OCI-LY1 (cell line): ENCODE data around the gene GLTPD2.

Experiments
- H2AFZ ChIP-seq: fragments of 200-600 bp; sonication (generic), shearing (Covaris generic); 2 replicates; pipeline ENCODE4 v1.6.0; 2014; ENCODE audit warnings: antibody characterized with exemption, mild to moderate bottlenecking, low read length
- H3F3A ChIP-seq: fragments of 200-600 bp; sonication (generic), shearing (Covaris generic); 2 replicates; pipeline ENCODE4 v1.6.0; 2014; ENCODE audit warnings: mild to moderate bottlenecking, antibody characterized with exemption, low read length, moderate library complexity; ENCODE audit not compliant: insufficient read depth
- H3K27ac ChIP-seq: fragments of 200-600 bp; sonication (generic); 2 replicates; pipeline ENCODE4 v1.5.1; 2014; ENCODE audit warnings: low read length, mixed run types, mild to moderate bottlenecking, low read depth; ENCODE audit not compliant: poor library complexity, severe bottlenecking
- H3K27me3 ChIP-seq: fragments of 200-600 bp; sonication (generic); 2 replicates; pipeline ENCODE4 v1.6.0; 2014; ENCODE audit warnings: antibody characterized with exemption, mild to moderate bottlenecking, low read length, moderate library complexity; ENCODE audit not compliant: insufficient read depth
- H3K36me3 ChIP-seq: fragments of 200-600 bp; sonication (generic); 2 replicates; pipeline ENCODE4 v1.6.1; 2014; ENCODE audit warnings: mild to moderate bottlenecking, antibody characterized with exemption, low read length, moderate library complexity, mixed read lengths; ENCODE audit not compliant: insufficient read depth
- H3K4me1 ChIP-seq: fragments of 200-600 bp; sonication (generic); 2 replicates; pipeline ENCODE4 v1.5.1; 2014; ENCODE audit warnings: mild to moderate bottlenecking, low read length, moderate library complexity; ENCODE audit not compliant: insufficient read depth, severe bottlenecking
- H3K4me2 ChIP-seq: fragments of 200-600 bp; sonication (generic), shearing (Covaris generic); 2 replicates; pipeline ENCODE4 v1.6.1; 2014; ENCODE audit warnings: low read length
- H3K4me3 ChIP-seq: fragments of 200-600 bp; sonication (generic); 2 replicates; pipeline ENCODE4 v1.5.1; 2014; ENCODE audit warnings: low read length, low read depth, mild to moderate bottlenecking, mixed read lengths; ENCODE audit not compliant: poor library complexity, severe bottlenecking
- H3K79me2 ChIP-seq: fragments of 200-600 bp; shearing (Covaris generic); 2 replicates; pipeline ENCODE4 v1.6.1; 2016; ENCODE audit warnings: mixed run types, low read length, mixed read lengths; ENCODE audit not compliant: insufficient read depth
- H3K9ac ChIP-seq: fragments of 200-600 bp; sonication (generic), shearing (Covaris generic); 2 replicates; pipeline ENCODE4 v1.6.1; 2014; ENCODE audit warnings: mild to moderate bottlenecking, low read length, mixed read lengths
- H3K9me2 ChIP-seq: fragments of 200-600 bp; sonication (generic), shearing (Covaris generic); 2 replicates; pipeline ENCODE4 v1.6.1; 2014; ENCODE audit warnings: low read depth, mild to moderate bottlenecking, low read length, mixed read lengths
- H3K9me3 ChIP-seq: fragments of 200-600 bp; shearing (Covaris generic); 2 replicates; pipeline ENCODE4 v1.6.1; 2014; ENCODE audit warnings: low read length, mixed read lengths
- H4K20me1 ChIP-seq: fragments of 200-600 bp; sonication (generic), shearing (Covaris generic); 2 replicates; pipeline ENCODE4 v1.6.0; 2016; ENCODE audit warnings: mild to moderate bottlenecking, low read length; ENCODE audit not compliant: insufficient read depth
- CTCF ChIP-seq: fragments of 200-600 bp; sonication (generic), shearing (Covaris generic); IDR thresholded peaks from 2 replicates; pipeline ENCODE4 v1.5.1; 2017; ENCODE audit warnings: mild to moderate bottlenecking, antibody characterized with exemption, low read length, moderate library complexity, mixed read lengths
- EZH2 ChIP-seq: fragments of 200-600 bp; sonication (generic), shearing (Covaris generic); IDR thresholded peaks from 2 replicates; pipeline ENCODE4 v1.8.0; 2017; ENCODE audit warnings: borderline replicate concordance, mixed run types, mild to moderate bottlenecking, antibody characterized with exemption, low read length, moderate library complexity, mixed read lengths

GLTPD2 gene

DNA sequence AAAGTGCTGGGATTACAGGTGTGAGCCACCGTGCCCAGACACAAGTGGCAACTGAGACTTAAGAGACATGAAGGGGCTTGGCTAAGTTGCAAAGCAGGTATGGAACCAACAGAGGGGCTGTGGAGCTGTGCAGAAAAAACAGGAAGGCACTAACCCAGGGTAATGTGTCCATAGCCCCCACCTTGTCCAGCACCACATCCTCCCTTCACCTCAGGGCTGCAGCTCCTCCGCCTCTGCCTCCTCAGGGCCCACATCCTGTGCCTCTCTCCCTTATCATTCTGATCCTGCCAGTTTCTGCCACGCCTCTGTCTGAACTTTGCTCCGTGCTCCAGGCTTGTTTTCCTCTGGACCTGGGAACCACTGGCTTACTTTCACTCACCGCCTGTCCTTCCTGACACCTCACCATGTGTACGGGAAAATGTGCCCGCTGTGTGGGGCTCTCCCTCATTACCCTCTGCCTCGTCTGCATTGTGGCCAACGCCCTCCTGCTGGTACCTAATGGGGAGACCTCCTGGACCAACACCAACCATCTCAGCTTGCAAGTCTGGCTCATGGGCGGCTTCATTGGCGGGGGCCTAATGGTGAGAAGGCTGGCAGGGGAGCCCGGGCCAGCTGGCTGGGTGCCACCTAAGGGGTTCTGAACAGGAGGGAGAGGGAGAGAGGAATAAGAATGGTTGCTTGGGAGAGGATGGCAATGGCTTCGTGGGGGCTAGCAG is 17.1 kb upstream of the GLTPD2 start, which contains the start of gene TM4SF5:
Gene TM4SF5, plus strand, starts transcription at position 368 of the 716 bp plus-strand sequence. Its CDS starts 37 bp downstream, at position 405.
- H3K27ac ChIP-seq = no peak within 1 kb of the TSS
- no peak within 1 kb of the TSS for H3K4me2 ChIP-seq
- H3K36me3 ChIP-seq = no peaks in the 10 kb centered on the region
- H3K27me3 ChIP-seq = peaks cover 24% of the 10 kb centered on the region
- no peaks in the 10 kb centered on the region for H4K20me1 ChIP-seq
- no peaks in the 10 kb centered on the region for H3K9me2 ChIP-seq
- H3K9ac ChIP-seq = no peak within 1 kb of the TSS
- H3K9me3 ChIP-seq = no peaks in the 10 kb centered on the region
- no peak for TF ChIP-seq EZH2
- no peak for TF ChIP-seq CTCF
- no peaks in the 10 kb centered on the region for H3F3A ChIP-seq
- no peaks in the 10 kb centered on the region for H3K4me1 ChIP-seq
- no peaks in the 10 kb centered on the region for H3K79me2 ChIP-seq
- no peak within 1 kb of the TSS for H3K4me3 ChIP-seq
- H2AFZ ChIP-seq = no peak within 1 kb of the TSS

DNA sequence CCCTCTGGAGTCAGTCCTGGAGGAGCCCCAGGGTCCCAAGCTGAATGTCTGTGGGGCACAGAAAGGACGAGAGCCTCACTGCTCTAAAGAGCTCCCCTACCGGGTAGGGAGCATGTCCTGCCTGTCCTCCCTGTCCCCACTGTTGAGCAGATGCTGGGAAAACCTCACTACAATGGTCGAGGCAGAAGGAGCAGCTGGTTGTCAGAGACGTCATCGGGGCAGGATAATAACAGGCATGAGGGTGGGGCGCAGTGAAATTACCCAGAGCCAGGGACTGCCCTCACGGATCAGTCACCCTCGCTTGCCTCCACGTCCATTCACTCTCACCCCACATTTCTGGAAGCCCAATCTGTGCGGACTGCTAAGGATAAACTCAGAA is 16.5 kb upstream of the GLTPD2 start:
- H2AFZ ChIP-seq = no peak overlapping the region
- no peak for TF ChIP-seq EZH2
- TF ChIP-seq CTCF = no peak

GRCh38 chr17:4777969-4778760 is 10.6 kb upstream of the GLTPD2 start:
- Histone ChIP-seq H3K4me3 (no peak overlapping the region), H2AFZ (no peak overlapping the region), H3K4me2 (no peak overlapping the region), H3K4me1 (no peaks in the 10 kb centered on the region), H3K27me3 (peaks cover 19% of the 10 kb centered on the region; the same call in 1 of the 2 replicates), H4K20me1 (no peaks in the 10 kb centered on the region), H3K9me2 (no peaks in the 10 kb centered on the region), H3K79me2 (no peaks in the 10 kb centered on the region), H3K9ac (no peak overlapping the region), H3K36me3 (no peaks in the 10 kb centered on the region), H3K27ac (no peak overlapping the region), H3F3A (no peaks in the 10 kb centered on the region), H3K9me3 (no peaks in the 10 kb centered on the region)
- TF ChIP-seq CTCF = no peak

More for the DNA sequence above, 16.5 kb upstream of the GLTPD2 start:
- Histone ChIP-seq H3K4me1 (no peaks in the 10 kb centered on the region), H3F3A (no peaks in the 10 kb centered on the region), H3K9ac (no peak overlapping the region), H3K9me3 (no peaks in the 10 kb centered on the region), H3K4me3 (no peak overlapping the region), H3K4me2 (no peak overlapping the region), H3K79me2 (no peaks in the 10 kb centered on the region), H4K20me1 (no peaks in the 10 kb centered on the region), H3K27me3 (peaks cover 24% of the 10 kb centered on the region), H3K27ac (no peak overlapping the region), H3K9me2 (no peaks in the 10 kb centered on the region), H3K36me3 (no peaks in the 10 kb centered on the region)
